Neural cell (in vitro differentiated cells): ENCODE data around the gene GEMIN4. TPM values are rescaled to one million over a fixed set of nuclear protein-coding genes. Genes with fewer than 3 reads are reported as not detected.
A peak's percentile ranks its signal among the peaks of the same experiment; 100 is the strongest.
"Not testable (repeated sequence)": the region's sequence is repeated elsewhere in the genome, so short reads cannot be mapped to it uniquely, and the experiment has no call there.

ENCODE experiments used
- H2AFZ ChIP-seq: fragments of 200-600, 300-800 bp; sonication (generic), shearing (Covaris generic); 2 replicates; pipeline ENCODE4 v1.6.0; 2014; ENCODE audit warnings: low read depth, mild to moderate bottlenecking, antibody characterized with exemption, low read length, moderate library complexity
- H3F3A ChIP-seq: fragments of 200-600 bp; shearing (Covaris generic); 2 replicates; pipeline ENCODE4 v1.6.1; 2016; ENCODE audit warnings: mild to moderate bottlenecking, moderate library complexity, mixed read lengths, antibody characterized with exemption, low read length; ENCODE audit not compliant: insufficient read depth, poor library complexity, severe bottlenecking
- H3K27ac ChIP-seq: fragments of 200-600, 300-800 bp; sonication (generic), shearing (Covaris generic); 2 replicates; pipeline ENCODE4 v1.5.1; 2014; ENCODE audit warnings: mild to moderate bottlenecking, low read length, moderate library complexity
- H3K27me3 ChIP-seq: fragments of 300-800, 200-600 bp; sonication (generic), shearing (Covaris generic); 2 replicates; pipeline ENCODE4 v1.6.0; 2014; ENCODE audit warnings: mild to moderate bottlenecking, low read depth, low read length, moderate library complexity; ENCODE audit not compliant: insufficient read depth
- H3K36me3 ChIP-seq: fragments of 300-800, 200-600 bp; sonication (generic), shearing (Covaris generic); 2 replicates; pipeline ENCODE4 v1.5.1; 2014; ENCODE audit warnings: mild to moderate bottlenecking, antibody characterized with exemption, low read length, moderate library complexity; ENCODE audit not compliant: insufficient read depth
- H3K4me2 ChIP-seq: fragments of 300-800, 200-600 bp; sonication (generic), shearing (Covaris generic); 2 replicates; pipeline ENCODE4 v1.6.0; 2014; ENCODE audit warnings: mild to moderate bottlenecking, low read length
- H3K4me3 ChIP-seq: fragments of 300-800, 200-600 bp; sonication (generic), shearing (Covaris generic); 2 replicates; pipeline ENCODE4 v1.5.1; 2014; ENCODE audit warnings: mild to moderate bottlenecking, low read length, moderate library complexity
- H3K79me2 ChIP-seq: fragments of 200-600 bp; shearing (Covaris generic); replicated peaks from 2 replicates; pipeline ENCODE4 v1.6.0; 2014; ENCODE audit warnings: mild to moderate bottlenecking, low read length, moderate library complexity; ENCODE audit not compliant: insufficient read depth
- H3K9ac ChIP-seq: fragments of 300-800, 200-600 bp; sonication (generic), shearing (Covaris generic); 2 replicates; pipeline ENCODE4 v1.6.1; 2016; ENCODE audit warnings: mild to moderate bottlenecking, low read length, mixed read lengths
- H3K9me2 ChIP-seq: fragments of 200-600 bp; shearing (Covaris generic); 2 replicates; pipeline ENCODE4 v1.6.1; 2016; ENCODE audit warnings: mild to moderate bottlenecking, low read length, mixed read lengths; ENCODE audit not compliant: insufficient read depth
- H3K9me3 ChIP-seq: fragments of 200-600, 300-800 bp; sonication (generic), shearing (Covaris generic); 2 replicates; pipeline ENCODE4 v1.6.1; 2016; ENCODE audit warnings: mild to moderate bottlenecking, mixed run types, low read length, moderate library complexity, mixed read lengths
- H4K20me1 ChIP-seq: fragments of 200-600 bp; shearing (Covaris generic); 2 replicates; pipeline ENCODE4 v1.6.1; 2016; ENCODE audit warnings: mild to moderate bottlenecking, mixed run types; ENCODE audit not compliant: insufficient read depth
- CTCF ChIP-seq: fragments of 450-650 bp; IDR thresholded peaks from 2 replicates; pipeline ENCODE4 v1.5.1; 2014; ENCODE audit warnings: antibody characterized with exemption, mild to moderate bottlenecking, moderate library complexity; ENCODE audit not compliant: poor library complexity, severe bottlenecking
- EP300 ChIP-seq: fragments of 450-650 bp; conservative IDR thresholded peaks from 2 replicates; pipeline ENCODE4 v1.6.1; 2014; ENCODE audit warnings: antibody characterized with exemption, mild to moderate bottlenecking, moderate library complexity; ENCODE audit not compliant: poor library complexity, severe bottlenecking
- EZH2 ChIP-seq: fragments of 200-600, 300-800 bp; shearing (Covaris generic), sonication (generic); IDR thresholded peaks from 2 replicates; pipeline ENCODE4 v1.6.1; 2014; ENCODE audit warnings: antibody characterized with exemption, low read length, borderline replicate concordance, mild to moderate bottlenecking; ENCODE audit not compliant: insufficient read depth, poor library complexity, severe bottlenecking
- MXI1 ChIP-seq: fragments of 450-650 bp; conservative IDR thresholded peaks from 2 replicates; pipeline ENCODE4 v1.6.1; 2014; ENCODE audit warnings: antibody characterized with exemption, mild to moderate bottlenecking; ENCODE audit not compliant: poor library complexity, severe bottlenecking
- POLR2AphosphoS5 ChIP-seq: IDR thresholded peaks from 2 replicates; pipeline ENCODE4 v1.6.1; 2012
- RAD21 ChIP-seq: fragments of 450-650 bp; conservative IDR thresholded peaks from 2 replicates; pipeline ENCODE4 v1.6.1; 2014; ENCODE audit warnings: antibody characterized with exemption, mild to moderate bottlenecking, moderate library complexity
- SMC3 ChIP-seq: fragments of 450-650 bp; conservative IDR thresholded peaks from 2 replicates; pipeline ENCODE4 v1.6.1; 2014; ENCODE audit warnings: antibody characterized with exemption, mild to moderate bottlenecking, moderate library complexity; ENCODE audit not compliant: poor library complexity
- TAF1 ChIP-seq: IDR thresholded peaks from 2 replicates; pipeline ENCODE4 v1.6.1; 2012; ENCODE audit warnings: low read depth
- polyA plus RNA-seq: library from polyadenylated mRNA; depleted of rRNA; stranded (reverse); fragments of >200 nt; gene quantifications from 2 replicates; pipeline ENCODE4 v1.2.3, GENCODE V29; 2014
- TF ChIP-seq, protein P1 (sequence below): IDR thresholded peaks from 2 replicates; pipeline ENCODE4 v1.6.1; 2012; ENCODE audit warnings: borderline replicate concordance

Gene GEMIN4
- polyA plus RNA-seq, 1 donor from 2014 or later, result 4.5 TPM

- no peak overlapping the region for H3K9ac ChIP-seq
- H3K27me3 ChIP-seq, result no peaks in the 10 kb centered on the region
- H4K20me1 ChIP-seq, result no peaks in the 10 kb centered on the region
- H3K79me2 ChIP-seq, result peaks cover 22% of the 10 kb centered on the region
- H3K4me2 ChIP-seq, result no peak overlapping the region
- H3K36me3 ChIP-seq, result no peaks in the 10 kb centered on the region
- no peaks in the 10 kb centered on the region for H3K9me2 ChIP-seq
- TF ChIP-seq MXI1 (no peak), POLR2AphosphoS5 (no peak), EZH2 (no peak), RAD21 (no peak), TAF1 (no peak), EP300 (no peak), CTCF (no peak), SMC3 (no peak)
- TF ChIP-seq, protein P1, sequence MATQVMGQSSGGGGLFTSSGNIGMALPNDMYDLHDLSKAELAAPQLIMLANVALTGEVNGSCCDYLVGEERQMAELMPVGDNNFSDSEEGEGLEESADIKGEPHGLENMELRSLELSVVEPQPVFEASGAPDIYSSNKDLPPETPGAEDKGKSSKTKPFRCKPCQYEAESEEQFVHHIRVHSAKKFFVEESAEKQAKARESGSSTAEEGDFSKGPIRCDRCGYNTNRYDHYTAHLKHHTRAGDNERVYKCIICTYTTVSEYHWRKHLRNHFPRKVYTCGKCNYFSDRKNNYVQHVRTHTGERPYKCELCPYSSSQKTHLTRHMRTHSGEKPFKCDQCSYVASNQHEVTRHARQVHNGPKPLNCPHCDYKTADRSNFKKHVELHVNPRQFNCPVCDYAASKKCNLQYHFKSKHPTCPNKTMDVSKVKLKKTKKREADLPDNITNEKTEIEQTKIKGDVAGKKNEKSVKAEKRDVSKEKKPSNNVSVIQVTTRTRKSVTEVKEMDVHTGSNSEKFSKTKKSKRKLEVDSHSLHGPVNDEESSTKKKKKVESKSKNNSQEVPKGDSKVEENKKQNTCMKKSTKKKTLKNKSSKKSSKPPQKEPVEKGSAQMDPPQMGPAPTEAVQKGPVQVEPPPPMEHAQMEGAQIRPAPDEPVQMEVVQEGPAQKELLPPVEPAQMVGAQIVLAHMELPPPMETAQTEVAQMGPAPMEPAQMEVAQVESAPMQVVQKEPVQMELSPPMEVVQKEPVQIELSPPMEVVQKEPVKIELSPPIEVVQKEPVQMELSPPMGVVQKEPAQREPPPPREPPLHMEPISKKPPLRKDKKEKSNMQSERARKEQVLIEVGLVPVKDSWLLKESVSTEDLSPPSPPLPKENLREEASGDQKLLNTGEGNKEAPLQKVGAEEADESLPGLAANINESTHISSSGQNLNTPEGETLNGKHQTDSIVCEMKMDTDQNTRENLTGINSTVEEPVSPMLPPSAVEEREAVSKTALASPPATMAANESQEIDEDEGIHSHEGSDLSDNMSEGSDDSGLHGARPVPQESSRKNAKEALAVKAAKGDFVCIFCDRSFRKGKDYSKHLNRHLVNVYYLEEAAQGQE, result no peak
- no peak overlapping the region for H2AFZ ChIP-seq
- H3K4me3 ChIP-seq, result no peak overlapping the region
- no peak overlapping the region for H3K27ac ChIP-seq
- H3K9me3 ChIP-seq, result no peaks in the 10 kb centered on the region
- no peaks in the 10 kb centered on the region for H3F3A ChIP-seq
These were observed 35.7 kb upstream of the GEMIN4 start for GRCh38 chr17:787641-788221.

- not testable (repeated sequence) for H2AFZ ChIP-seq, H3K27ac ChIP-seq, H3K9me3 ChIP-seq, H3K36me3 ChIP-seq, H3F3A ChIP-seq, H3K9me2 ChIP-seq, H3K4me2 ChIP-seq, H3K4me3 ChIP-seq, H4K20me1 ChIP-seq, H3K27me3 ChIP-seq, H3K9ac ChIP-seq
- H3K79me2 ChIP-seq, result peaks cover 37% of the 10 kb centered on the region
These were observed 33.8 kb upstream of the GEMIN4 start for GRCh38 chr17:785901-786300.

- Histone ChIP-seq H3K27me3 (no peaks in the 10 kb centered on the region), H3K9me2 (no peaks in the 10 kb centered on the region), H4K20me1 (no peaks in the 10 kb centered on the region), H3K27ac (no peak overlapping the region), H3K4me2 (no peak overlapping the region), H3K4me3 (peak overlapping the region; percentile 96), H3K36me3 (no peaks in the 10 kb centered on the region), H3K9me3 (no peaks in the 10 kb centered on the region), H3F3A (no peaks in the 10 kb centered on the region), H3K79me2 (peaks cover 46% of the 10 kb centered on the region), H3K9ac (no peak overlapping the region), H2AFZ (no peak overlapping the region)
- TF ChIP-seq EZH2, result no peak
- no peak for TF ChIP-seq MXI1
- TF ChIP-seq SMC3, result no peak
- TF ChIP-seq POLR2AphosphoS5, result no peak
- no peak for TF ChIP-seq RAD21
- TF ChIP-seq CTCF, result no peak
- no peak for TF ChIP-seq TAF1
- TF ChIP-seq, protein P1, result no peak
- no peak for TF ChIP-seq EP300
These were observed 32.1 kb upstream of the GEMIN4 start for GRCh38 chr17:784143-784542.
